GM10248 (cell line): Measurements from ENCODE around the gene SYT8.
"Not testable (repeated sequence)": the region's sequence is repeated elsewhere in the genome, so short reads cannot be mapped to it uniquely, and the experiment has no call there.

Experiments
- CTCF ChIA-PET: fragments of 300-600 bp; sonication (Branson Sonifier 250); formaldehyde crosslinking; extraction: SDS; loops from one replicate; lab custom pipeline; 2021; ENCODE audit warnings: antibody characterized with exemption; lab: Yijun Ruan, JAX
- POLR2A ChIA-PET: fragments of 350-650 bp; sonication (Branson Sonifier 250); formaldehyde crosslinking; extraction: SDS; loops from one replicate; lab custom pipeline; 2020; ENCODE audit warnings: antibody characterized with exemption; lab: Yijun Ruan, JAX
- DNase-seq: peaks from one replicate; pipeline ENCODE4 v3.0.0; 2012; ENCODE audit errors: extremely low spot score
- TF ChIP-seq, protein P1 (sequence below): IDR thresholded peaks from 2 replicates; pipeline ENCODE4 v1.5.1; 2012; ENCODE audit warnings: mild to moderate bottlenecking, low read depth; ENCODE audit errors: extremely low read depth, missing control alignments, control extremely low read depth

Gene SYT8

GRCh38 chr11:1796413-1797011 lies 38.3 kb upstream of the SYT8 start:
- TF ChIP-seq, protein P1, sequence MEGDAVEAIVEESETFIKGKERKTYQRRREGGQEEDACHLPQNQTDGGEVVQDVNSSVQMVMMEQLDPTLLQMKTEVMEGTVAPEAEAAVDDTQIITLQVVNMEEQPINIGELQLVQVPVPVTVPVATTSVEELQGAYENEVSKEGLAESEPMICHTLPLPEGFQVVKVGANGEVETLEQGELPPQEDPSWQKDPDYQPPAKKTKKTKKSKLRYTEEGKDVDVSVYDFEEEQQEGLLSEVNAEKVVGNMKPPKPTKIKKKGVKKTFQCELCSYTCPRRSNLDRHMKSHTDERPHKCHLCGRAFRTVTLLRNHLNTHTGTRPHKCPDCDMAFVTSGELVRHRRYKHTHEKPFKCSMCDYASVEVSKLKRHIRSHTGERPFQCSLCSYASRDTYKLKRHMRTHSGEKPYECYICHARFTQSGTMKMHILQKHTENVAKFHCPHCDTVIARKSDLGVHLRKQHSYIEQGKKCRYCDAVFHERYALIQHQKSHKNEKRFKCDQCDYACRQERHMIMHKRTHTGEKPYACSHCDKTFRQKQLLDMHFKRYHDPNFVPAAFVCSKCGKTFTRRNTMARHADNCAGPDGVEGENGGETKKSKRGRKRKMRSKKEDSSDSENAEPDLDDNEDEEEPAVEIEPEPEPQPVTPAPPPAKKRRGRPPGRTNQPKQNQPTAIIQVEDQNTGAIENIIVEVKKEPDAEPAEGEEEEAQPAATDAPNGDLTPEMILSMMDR, result no peak

GRCh38 chr11:1797391-1798125 lies 37.2 kb upstream of the SYT8 start:
- POLR2A ChIA-PET, result no interaction called here
- CTCF ChIA-PET, result interaction anchor here (1.3 to 1.5 kb wide), 2 partner anchors 39 to 355 kb away, joined by 3 read pairs; no protein-coding TSS in a partner anchor
- TF ChIP-seq, protein P1, result no peak
- DNase-seq, result no peak

More at GRCh38 chr11:1796413-1797011, 38.3 kb upstream of the SYT8 start:
- ChIA-PET POLR2A (no interaction called here), CTCF (interaction anchor here (1.0 to 1.5 kb wide), 3 partner anchors 38 to 356 kb away, joined by 3 read pairs; no protein-coding TSS in a partner anchor)
- no peak for DNase-seq

DNA sequence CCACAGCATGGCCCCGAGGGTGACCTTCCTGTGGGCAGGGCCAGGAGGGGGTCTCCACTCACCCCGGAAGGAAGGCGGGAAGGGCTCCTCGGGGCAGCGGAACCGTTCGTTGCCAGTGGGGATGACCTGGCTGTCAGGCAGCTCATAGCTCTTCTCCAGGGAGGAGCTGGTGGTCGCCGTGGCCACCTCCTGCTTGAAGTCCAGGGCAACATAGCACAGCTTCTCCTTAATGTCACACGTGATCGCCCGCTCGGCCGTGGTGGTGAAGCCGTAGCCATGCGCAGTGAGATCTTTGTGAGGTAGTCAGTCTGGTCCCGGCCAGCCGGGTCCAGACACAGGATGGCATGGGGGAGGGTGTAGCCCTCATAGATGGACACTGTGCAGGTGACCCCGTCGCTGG lies 31.5 kb upstream of the SYT8 start:
- POLR2A ChIA-PET, result no interaction called here
- TF ChIP-seq, protein P1, result no peak
- DNase-seq, result no peak
- CTCF ChIA-PET, result interaction anchor here (0.8 kb wide), 1 partner anchor 8 kb away, joined by 3 read pairs; no protein-coding TSS in a partner anchor

DNA sequence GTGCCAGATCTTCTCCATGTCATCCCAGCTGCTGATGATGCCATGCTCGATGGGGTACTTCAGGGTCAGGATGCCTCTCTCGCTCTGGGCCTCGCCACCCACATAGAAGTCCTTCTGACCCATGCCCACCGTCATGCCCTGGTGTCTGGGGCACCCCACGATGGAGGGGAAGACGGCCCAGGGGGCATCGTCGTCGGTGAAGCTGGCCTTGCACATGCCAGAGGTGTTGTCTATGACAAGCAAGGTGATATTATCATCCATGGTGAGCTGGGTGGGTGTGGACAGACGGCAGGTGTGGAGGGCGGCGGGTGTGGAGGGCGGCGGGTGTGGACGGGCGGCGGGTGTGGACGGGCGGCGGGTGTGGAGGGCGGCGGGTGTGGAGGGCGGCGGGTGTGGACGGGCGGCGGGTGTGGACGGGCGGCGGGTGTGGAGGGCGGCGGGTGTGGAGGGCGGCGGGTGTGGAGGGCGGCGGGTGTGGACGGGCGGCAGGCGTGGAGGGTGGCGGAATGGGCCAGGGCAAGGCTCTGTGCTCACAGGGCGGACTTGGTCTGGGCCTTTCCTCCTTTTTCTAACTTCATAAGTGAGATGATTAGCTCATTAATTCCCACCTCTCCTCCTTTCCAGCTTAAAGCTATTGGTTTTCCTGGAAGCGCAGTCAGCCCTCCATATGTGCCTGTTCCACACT lies 30.8 kb upstream of the SYT8 start:
- DNase-seq, POLR2A ChIA-PET: not testable (repeated sequence)
- CTCF ChIA-PET, result interaction anchor here (0.8 to 1.8 kb wide), 2 partner anchors 9 to 112 kb away, joined by 3 to 5 read pairs; no protein-coding TSS in a partner anchor

DNA sequence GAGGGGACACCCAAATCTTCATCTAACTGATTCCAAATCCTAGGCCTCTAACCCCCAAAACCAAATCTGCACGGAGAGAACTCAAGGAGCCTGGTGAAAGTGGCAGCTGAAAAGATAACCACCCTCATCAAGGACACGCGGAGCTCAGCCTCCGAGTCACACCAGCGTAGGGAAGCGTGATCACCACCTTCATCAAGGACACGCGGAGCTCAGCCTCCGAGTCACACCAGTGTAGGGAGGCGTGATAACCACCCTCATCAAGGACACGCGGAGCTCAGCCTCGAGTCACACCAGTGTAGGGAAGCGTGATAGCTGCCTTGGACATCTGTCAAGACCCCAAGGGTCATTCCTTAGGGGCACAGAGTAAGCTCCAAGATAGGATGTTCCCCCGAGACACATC lies 29.3 kb upstream of the SYT8 start:
- ChIA-PET POLR2A (no interaction called here), CTCF (interaction anchor here (0.8 to 3.6 kb wide), 4 partner anchors 28 to 153 kb away, joined by 5 to 18 read pairs (median 6); no protein-coding TSS in a partner anchor)
- no peak for DNase-seq
- TF ChIP-seq, protein P1, result no peak

GRCh38 chr11:1807264-1807995 lies 27.4 kb upstream of the SYT8 start:
- TF ChIP-seq, protein P1, result no peak
- DNase-seq, result no peak
- ChIA-PET CTCF (interaction anchor here (2.8 to 3.6 kb wide), 3 partner anchors 25 to 155 kb away, joined by 7 to 18 read pairs (median 7); no protein-coding TSS in a partner anchor), POLR2A (no interaction called here)
